Vagina (tissue), 2 donors: Measurements from ENCODE around the gene PLCD4.

ENCODE experiments used
- POLR2AphosphoS5 ChIP-seq, 2 donors: sonication (generic); formaldehyde crosslinking; IDR thresholded peaks; one replicate each; pipeline ENCODE4 v1.9.0; 2017; ENCODE audit warnings: antibody characterized with exemption in 2 of 2, mild to moderate bottlenecking in 2 of 2, low read depth in 1 of 2; ENCODE audit not compliant: insufficient read depth in 1 of 2
- TF ChIP-seq, protein P1 (sequence below), 3 experiments: fragments of 450-650 bp in 2 of 3; fragments of 200-600 bp in 1 of 3; sonication (generic) in 1 of 3; IDR thresholded peaks; one replicate each; pipeline ENCODE4 v1.5.1; 2017 to 2019; ENCODE audit warnings: antibody characterized with exemption in 3 of 3, mild to moderate bottlenecking in 2 of 3, moderate library complexity in 2 of 3

DNA sequence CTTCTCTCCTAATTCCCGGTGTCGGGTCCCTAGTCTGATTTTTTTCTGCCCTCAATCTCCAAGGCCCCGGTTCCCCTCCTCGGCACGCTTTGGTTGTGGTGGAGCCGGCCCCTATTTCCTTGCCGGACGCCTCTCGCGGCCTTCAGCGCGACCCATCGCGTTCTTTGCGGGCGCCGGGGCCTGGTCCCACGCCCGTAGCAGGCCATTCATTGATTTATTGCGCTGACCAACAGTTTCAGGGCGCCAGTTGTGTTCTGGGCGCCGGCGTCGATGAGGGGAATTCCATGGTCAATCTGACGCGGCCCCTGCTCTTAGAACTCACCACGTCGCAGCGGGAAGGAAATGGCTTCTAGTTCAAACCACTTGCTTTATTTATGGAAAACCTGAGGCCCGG, 38.7 kb upstream of the PLCD4 start:
- TF ChIP-seq, protein P1, sequence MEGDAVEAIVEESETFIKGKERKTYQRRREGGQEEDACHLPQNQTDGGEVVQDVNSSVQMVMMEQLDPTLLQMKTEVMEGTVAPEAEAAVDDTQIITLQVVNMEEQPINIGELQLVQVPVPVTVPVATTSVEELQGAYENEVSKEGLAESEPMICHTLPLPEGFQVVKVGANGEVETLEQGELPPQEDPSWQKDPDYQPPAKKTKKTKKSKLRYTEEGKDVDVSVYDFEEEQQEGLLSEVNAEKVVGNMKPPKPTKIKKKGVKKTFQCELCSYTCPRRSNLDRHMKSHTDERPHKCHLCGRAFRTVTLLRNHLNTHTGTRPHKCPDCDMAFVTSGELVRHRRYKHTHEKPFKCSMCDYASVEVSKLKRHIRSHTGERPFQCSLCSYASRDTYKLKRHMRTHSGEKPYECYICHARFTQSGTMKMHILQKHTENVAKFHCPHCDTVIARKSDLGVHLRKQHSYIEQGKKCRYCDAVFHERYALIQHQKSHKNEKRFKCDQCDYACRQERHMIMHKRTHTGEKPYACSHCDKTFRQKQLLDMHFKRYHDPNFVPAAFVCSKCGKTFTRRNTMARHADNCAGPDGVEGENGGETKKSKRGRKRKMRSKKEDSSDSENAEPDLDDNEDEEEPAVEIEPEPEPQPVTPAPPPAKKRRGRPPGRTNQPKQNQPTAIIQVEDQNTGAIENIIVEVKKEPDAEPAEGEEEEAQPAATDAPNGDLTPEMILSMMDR (IDR thresholded peaks at IDR 0.05), result no peak
- no peak for TF ChIP-seq POLR2AphosphoS5 (IDR thresholded peaks at IDR 0.05; ENCODE audit: insufficient read depth in 1 of 2, low read depth in 1 of 2)
